GM04503 (cell line): Measurements from ENCODE around the gene ACOD1.
"Not testable (repeated sequence)": the region's sequence is repeated elsewhere in the genome, so short reads cannot be mapped to it uniquely, and the experiment has no call there.

Experiments used
- DNase-seq: peaks from one replicate; pipeline ENCODE4 v3.0.0-alpha.2; 2012; ENCODE audit warnings: low read depth

The ACOD1 gene

GRCh38 chr13:76948149-76948548 lies at the start of gene ACOD1:
Gene ACOD1, plus strand, starts transcription at chr13:76948511. Its CDS starts 48 bp downstream, at chr13:76948559.
- no peak for DNase-seq

DNA sequence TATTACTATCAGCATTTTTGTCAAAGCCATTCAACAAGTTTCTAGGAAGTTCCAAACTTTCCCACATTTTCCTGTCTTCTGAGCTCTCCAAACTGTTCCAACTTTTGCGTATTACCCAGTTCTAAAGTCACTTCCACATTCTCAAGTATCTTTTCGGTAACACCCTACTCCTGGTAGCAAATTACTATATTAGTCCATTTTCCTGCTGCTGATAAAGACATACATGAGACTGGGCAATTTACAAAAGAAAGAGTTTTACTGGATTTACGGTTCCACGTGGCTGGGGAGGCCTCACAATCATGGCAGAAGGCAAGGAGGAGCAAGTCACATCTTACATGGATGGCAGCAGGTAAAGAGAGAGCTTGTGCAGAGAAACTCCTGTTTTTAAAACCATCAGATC lies 49.2 kb upstream of the ACOD1 start:
- DNase-seq, result not testable (repeated sequence)

DNA sequence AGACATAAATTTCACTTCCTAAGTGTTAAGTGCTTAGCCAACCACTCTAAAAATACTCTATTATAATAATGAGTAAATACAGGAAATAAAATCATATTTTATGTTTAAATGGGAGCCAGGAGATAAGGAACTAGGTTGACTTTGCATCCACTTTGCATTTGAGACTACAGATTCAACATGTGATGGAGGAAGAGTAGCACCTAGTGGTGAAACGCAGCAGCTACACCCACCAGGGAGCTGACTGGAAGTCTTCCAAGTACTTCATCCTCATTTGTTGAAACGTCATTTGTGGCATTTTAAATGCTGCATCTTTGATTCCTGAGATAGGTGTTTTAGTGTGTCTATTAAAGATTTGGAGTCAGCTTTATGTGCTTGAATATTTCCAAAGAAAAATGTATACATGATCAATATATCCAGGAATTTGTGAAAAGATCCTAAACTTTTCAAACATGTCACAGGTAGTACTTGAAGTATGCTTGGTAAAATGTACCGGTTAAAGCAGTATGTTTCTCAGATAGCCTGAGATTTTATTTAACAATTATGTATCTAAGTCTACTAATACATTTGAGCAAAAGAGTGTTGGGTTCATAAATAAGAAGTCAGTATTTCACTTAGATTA lies 44.7 kb upstream of the ACOD1 start:
- DNase-seq, result no peak

DNA sequence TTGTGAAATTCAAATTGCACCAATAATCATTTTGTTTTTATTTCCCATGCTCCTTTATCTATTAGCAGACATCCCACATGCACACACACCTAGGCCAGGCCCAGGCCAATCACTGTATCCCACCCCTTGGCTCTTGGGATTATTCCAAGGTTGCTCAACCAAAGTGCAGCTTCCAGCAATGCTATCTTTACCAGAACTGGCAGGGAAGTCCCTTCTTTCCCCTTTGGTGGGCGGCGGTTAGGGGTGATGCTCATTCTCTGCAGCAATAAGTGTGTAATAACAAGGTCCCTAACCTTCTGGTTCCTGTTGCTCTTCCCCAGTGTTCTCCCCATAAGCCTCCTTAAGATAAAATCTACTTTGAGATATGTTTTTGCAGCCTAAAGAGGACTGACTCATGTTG lies 43.8 kb upstream of the ACOD1 start:
- no peak for DNase-seq

DNA sequence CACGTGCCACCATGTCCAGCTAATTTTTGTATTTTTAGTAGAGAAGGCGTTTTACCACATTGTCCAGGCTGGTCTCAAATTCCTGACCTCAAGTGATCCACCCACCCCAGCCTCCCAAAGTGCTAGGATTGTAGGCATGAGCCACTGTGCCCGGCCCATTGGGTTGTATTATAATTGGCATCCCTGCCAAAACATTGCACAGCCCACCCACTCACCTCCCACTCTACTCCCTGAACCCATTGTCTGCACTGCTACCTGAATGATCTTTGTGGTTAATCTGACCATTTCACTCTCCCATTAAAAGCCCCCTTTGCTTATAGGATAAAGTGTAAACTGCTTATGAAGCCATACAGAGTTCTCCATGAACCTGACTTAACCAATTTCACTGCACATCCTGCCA lies 35.8 kb upstream of the ACOD1 start:
- no peak for DNase-seq

- no peak for DNase-seq
Measured at GRCh38 chr13:76913898-76914297, 34.4 kb upstream of the ACOD1 start.

- no peak for DNase-seq
Measured at GRCh38 chr13:76917095-76917494, 31.2 kb upstream of the ACOD1 start.

GRCh38 chr13:76917755-76918481 lies 30.4 kb upstream of the ACOD1 start:
- DNase-seq, result not testable (repeated sequence)

GRCh38 chr13:76921516-76921915 lies 26.8 kb upstream of the ACOD1 start:
- DNase-seq, result no peak

GRCh38 chr13:76925115-76925514 lies 23.2 kb upstream of the ACOD1 start:
- no peak for DNase-seq

GRCh38 chr13:76927955-76928354 lies 20.4 kb upstream of the ACOD1 start:
- DNase-seq, result no peak

DNA sequence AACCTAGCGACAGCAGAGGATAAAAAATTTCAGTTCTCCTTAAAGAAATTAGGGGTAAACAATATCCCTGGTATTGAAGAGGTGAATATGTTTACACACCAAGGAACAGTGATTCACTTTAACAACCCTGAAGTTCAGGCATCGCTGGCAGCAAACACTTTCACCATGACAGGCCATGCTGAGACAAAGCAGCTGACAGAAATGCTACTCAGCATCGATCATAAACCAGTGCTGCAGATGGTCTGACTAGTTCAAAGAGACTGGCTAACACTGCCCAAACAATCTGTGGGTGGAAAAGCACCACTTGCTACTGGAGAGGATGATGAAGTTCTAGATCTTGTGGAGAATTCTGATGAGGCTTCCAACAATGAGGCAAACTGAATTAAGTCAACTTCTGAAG lies 19.9 kb upstream of the ACOD1 start:
- DNase-seq, result no peak

- DNase-seq, result no peak
Measured at GRCh38 chr13:76929320-76929719, 19.0 kb upstream of the ACOD1 start.

- no peak for DNase-seq
Measured at GRCh38 chr13:76929851-76930374, 18.4 kb upstream of the ACOD1 start.

DNA sequence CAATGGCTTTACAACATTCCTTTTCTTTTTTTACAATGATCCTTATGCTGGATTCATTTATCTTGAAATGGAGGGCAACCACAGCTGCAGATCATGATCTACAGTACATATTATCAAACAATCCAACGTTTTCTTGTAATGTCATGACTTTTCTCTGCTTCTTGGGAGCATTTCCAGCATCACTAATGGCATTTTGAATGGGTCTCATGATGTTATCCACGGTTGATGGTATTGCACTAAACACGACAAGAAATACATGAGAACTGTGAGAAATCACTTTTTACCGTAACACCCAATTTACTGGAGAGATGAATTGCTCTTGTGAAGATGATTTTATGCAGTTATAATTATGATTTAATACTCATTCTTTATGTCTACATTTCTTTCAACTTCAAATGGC lies 16.2 kb upstream of the ACOD1 start:
- no peak for DNase-seq

DNA sequence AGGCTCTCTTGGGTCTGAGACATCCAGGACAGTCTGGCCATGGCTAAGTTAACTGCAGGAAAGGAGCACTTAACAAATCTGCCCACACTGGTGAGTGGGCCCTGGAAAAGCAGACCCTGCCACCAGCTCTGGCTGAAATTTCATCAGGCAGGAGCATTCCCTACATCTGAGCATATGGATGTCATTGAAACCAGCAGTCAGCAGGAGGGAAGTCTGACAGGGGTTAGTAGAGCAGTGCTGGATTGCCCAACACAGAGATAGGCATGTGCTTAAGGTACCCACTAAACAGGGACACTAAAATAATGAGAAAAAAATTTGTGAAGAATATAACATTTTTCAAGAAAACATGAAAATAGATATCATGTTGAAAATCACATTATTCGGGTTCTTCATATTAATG lies 13.6 kb upstream of the ACOD1 start:
- DNase-seq, result no peak

DNA sequence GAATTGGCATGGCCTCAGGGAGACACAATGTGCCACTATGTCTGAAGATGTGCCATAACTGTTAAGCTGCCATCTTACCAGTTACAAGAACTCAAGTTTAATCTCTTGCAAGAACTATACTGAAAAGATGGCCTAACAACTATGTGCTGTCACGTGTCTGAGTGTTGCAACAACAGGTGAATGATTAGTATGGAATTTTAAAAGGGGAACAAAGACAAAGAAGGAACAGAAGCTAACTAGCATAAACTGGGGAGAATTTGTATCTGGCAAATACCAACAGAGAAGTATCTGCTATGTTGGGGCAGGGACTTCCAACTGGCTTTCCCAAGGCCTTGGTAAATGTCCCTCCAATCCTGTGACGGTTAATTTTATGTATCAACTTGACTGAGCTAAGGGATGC lies 11.5 kb upstream of the ACOD1 start:
- no peak for DNase-seq

GRCh38 chr13:76937281-76937820 lies 11.0 kb upstream of the ACOD1 start:
- peak; percentile 92 for DNase-seq

GRCh38 chr13:76939215-76939614 lies 9.1 kb upstream of the ACOD1 start:
- DNase-seq, result no peak

GRCh38 chr13:76942363-76942762 lies 5.9 kb upstream of the ACOD1 start:
- DNase-seq, result no peak

DNA sequence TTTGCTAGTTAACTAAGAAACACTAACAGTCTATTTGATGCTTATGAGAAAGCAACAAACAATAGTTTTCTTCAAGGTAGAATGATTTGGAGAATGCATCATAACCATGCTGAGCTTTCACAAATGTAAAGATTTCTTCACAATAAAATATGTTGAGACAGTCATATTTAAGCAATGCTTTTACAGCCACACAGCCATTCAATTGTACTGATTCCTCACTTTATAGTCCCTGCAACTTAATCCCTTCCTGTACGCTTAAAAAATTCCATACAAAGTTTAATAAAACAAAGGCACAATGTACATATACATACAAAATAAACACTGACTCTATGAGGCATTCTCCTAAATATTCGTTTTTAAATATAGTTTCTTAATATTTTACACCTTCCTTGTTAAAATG lies 4.7 kb upstream of the ACOD1 start:
- DNase-seq, result no peak

GRCh38 chr13:76944456-76944855 lies 3.9 kb upstream of the ACOD1 start:
- no peak for DNase-seq

DNA sequence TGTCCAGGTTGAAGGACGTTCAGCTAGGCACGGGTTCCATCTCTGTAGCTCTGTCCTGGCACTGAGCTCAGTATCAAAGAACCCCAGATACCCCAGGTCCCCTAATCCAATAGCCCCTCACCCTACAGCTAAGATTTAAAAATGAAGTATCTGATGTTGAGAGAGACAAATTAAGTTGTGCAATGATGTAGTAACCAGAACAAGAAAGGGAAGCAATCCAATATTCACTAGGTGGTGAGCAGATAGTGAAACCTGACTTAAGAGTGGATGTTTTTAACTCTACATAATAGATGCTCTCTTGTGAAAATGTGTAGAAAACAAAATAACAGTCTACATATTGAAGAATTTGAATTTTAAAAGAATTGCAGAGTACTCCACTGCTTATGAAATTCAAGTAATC lies 1.8 kb downstream of the ACOD1 start:
- DNase-seq, result no peak
